ENCODE measurements around the gene MRPS2.
"Not testable (repeated sequence)": the region's sequence is repeated elsewhere in the genome, so short reads cannot be mapped to it uniquely, and the experiment has no call there.

GRCh38 chr9:135513906-135514305 lies 13.4 kb downstream of the MRPS2 start:
- TF ChIP-seq POLR2A, POLR2AphosphoS5 (IDR thresholded peaks at IDR 0.05; ENCODE audit: low read depth, low read length): not testable (repeated sequence)
